IMR-90 (cell line): ENCODE data around the gene SIRPB1. TPM values are rescaled to one million over a fixed set of nuclear protein-coding genes. Genes with fewer than 3 reads are reported as not detected.

ENCODE experiments used
- ATAC-seq: fragments of 200-7000 bp; cut with Tn5 transposase; 2 replicates; pipeline ENCODE4 v1.9.1; 2020; ENCODE audit warnings: low read depth, mild to moderate bottlenecking, moderate library complexity
- BruUV-seq: library from RNA; stranded (reverse); fragments of 400-500 nt; replicated peaks from 2 replicates; lab custom pipeline; 2021; lab: Mats Ljungman, UMichigan
- CTCF ChIA-PET: fragments of 300-600 bp; formaldehyde crosslinking; extraction: SDS; loops from one replicate; lab custom pipeline; 2021; ENCODE audit warnings: antibody characterized with exemption; lab: Yijun Ruan, JAX
- POLR2A ChIA-PET: fragments of 300-600 bp; sonication (Branson Sonifier 250); formaldehyde crosslinking; loops from one replicate; lab custom pipeline; 2022; ENCODE audit warnings: antibody characterized with exemption; ENCODE audit not compliant: unreplicated experiment; lab: Charles Lee
- DNase-seq: peaks from one replicate; pipeline ENCODE4 v3.0.0; 2013
- H2AFZ ChIP-seq: replicated peaks from 2 replicates; pipeline ENCODE3; 2013; ENCODE audit warnings: low read length, mild to moderate bottlenecking; ENCODE audit not compliant: poor library complexity
- H2AK5ac ChIP-seq: 2 replicates; pipeline ENCODE4 v1.6.1; 2013; ENCODE audit warnings: low read depth, low read length, inconsistent platforms
- H2AK9ac ChIP-seq: replicated peaks from 2 replicates; pipeline ENCODE3; 2013; ENCODE audit warnings: mild to moderate bottlenecking, low read depth, low read length, moderate library complexity; ENCODE audit not compliant: poor library complexity
- H2BK120ac ChIP-seq: 2 replicates; pipeline ENCODE4 v1.6.1; 2013; ENCODE audit warnings: low read depth, low read length, inconsistent platforms
- H2BK15ac ChIP-seq: 3 replicates; pipeline ENCODE4 v1.6.1; 2013; ENCODE audit warnings: low read depth, low read length, inconsistent platforms
- H2BK20ac ChIP-seq: 2 replicates; pipeline ENCODE4 v1.6.1; 2013; ENCODE audit warnings: low read depth, mild to moderate bottlenecking, inconsistent platforms, low read length, moderate library complexity
- H2BK5ac ChIP-seq: 2 replicates; pipeline ENCODE4 v1.6.1; 2013; ENCODE audit warnings: mild to moderate bottlenecking, low read depth, low read length, inconsistent platforms; ENCODE audit not compliant: poor library complexity, severe bottlenecking
- H3K14ac ChIP-seq: replicated peaks from 2 replicates; pipeline ENCODE4 v1.6.1; 2013; ENCODE audit warnings: low read depth, low read length, inconsistent platforms
- H3K18ac ChIP-seq: 2 replicates; pipeline ENCODE4 v1.6.1; 2013; ENCODE audit warnings: low read depth, low read length, control low read depth
- H3K23ac ChIP-seq: 2 replicates; pipeline ENCODE4 v1.6.1; 2013; ENCODE audit warnings: low read depth, low read length, inconsistent platforms
- H3K27ac ChIP-seq: 2 replicates; pipeline ENCODE4 v1.5.1; 2013; ENCODE audit warnings: mild to moderate bottlenecking, control low read depth, low read length; ENCODE audit not compliant: insufficient read depth
- H3K27me3 ChIP-seq: 2 replicates; pipeline ENCODE4 v1.6.1; 2013; ENCODE audit warnings: low read length; ENCODE audit not compliant: control insufficient read depth, insufficient read depth
- H3K36me3 ChIP-seq: 2 replicates; pipeline ENCODE4 v1.6.1; 2013; ENCODE audit warnings: low read length, mixed read lengths; ENCODE audit not compliant: control insufficient read depth, insufficient read depth
- H3K4ac ChIP-seq: 2 replicates; pipeline ENCODE4 v1.6.1; 2013; ENCODE audit warnings: low read depth, low read length, inconsistent platforms
- H3K4me1 ChIP-seq: 2 replicates; pipeline ENCODE4 v1.6.1; 2013; ENCODE audit warnings: low read length, mixed read lengths; ENCODE audit not compliant: control insufficient read depth, insufficient read depth
- H3K4me2 ChIP-seq: 2 replicates; pipeline ENCODE4 v1.6.1; 2013; ENCODE audit warnings: low read depth, mild to moderate bottlenecking, control low read depth, low read length, moderate library complexity
- H3K4me3 ChIP-seq: 2 replicates; pipeline ENCODE4 v1.5.1; 2013; ENCODE audit warnings: low read depth, mild to moderate bottlenecking, control low read depth, low read length, moderate library complexity; ENCODE audit not compliant: insufficient read depth
- H3K56ac ChIP-seq: 2 replicates; pipeline ENCODE4 v1.6.1; 2013; ENCODE audit warnings: low read length, inconsistent platforms; ENCODE audit not compliant: insufficient read depth; ENCODE audit errors: extremely low read depth
- H3K79me1 ChIP-seq, 2 experiments: 2 replicates each; pipeline ENCODE4 v1.6.1; 2013; ENCODE audit warnings: low read length in 2 of 2, inconsistent platforms in 1 of 2, low read depth in 1 of 2
- H3K9ac ChIP-seq: 2 replicates; pipeline ENCODE4 v1.6.1; 2013; ENCODE audit warnings: low read depth, low read length, control low read depth
- H3K9me1 ChIP-seq: 2 replicates; pipeline ENCODE4 v1.6.1; 2013; ENCODE audit warnings: low read length, inconsistent platforms; ENCODE audit not compliant: insufficient read depth
- H3K9me3 ChIP-seq: 2 replicates; pipeline ENCODE4 v1.6.1; 2013; ENCODE audit warnings: low read length; ENCODE audit not compliant: control insufficient read depth, insufficient read depth
- H4K20me1 ChIP-seq: 2 replicates; pipeline ENCODE4 v1.6.1; 2013; ENCODE audit warnings: low read length, inconsistent platforms; ENCODE audit not compliant: insufficient read depth
- H4K5ac ChIP-seq: 2 replicates; pipeline ENCODE4 v1.6.1; 2013; ENCODE audit warnings: mild to moderate bottlenecking, low read depth, low read length, control low read depth
- H4K8ac ChIP-seq, 2 experiments: 2 replicates each; pipeline ENCODE4 v1.6.1; 2013; ENCODE audit warnings: low read depth in 2 of 2, low read length in 2 of 2, control low read depth in 1 of 2, inconsistent platforms in 1 of 2
- H4K91ac ChIP-seq: 2 replicates; pipeline ENCODE4 v1.6.1; 2013; ENCODE audit warnings: low read depth, low read length, inconsistent platforms; ENCODE audit not compliant: insufficient read depth
- BHLHE40 ChIP-seq: fragments of 150-350 bp; IDR thresholded peaks from 2 replicates; pipeline ENCODE4 v1.6.1; 2016; ENCODE audit warnings: mild to moderate bottlenecking, low read depth, low read length
- CEBPB ChIP-seq: IDR thresholded peaks from 2 replicates; pipeline ENCODE4 v1.6.1; 2012; ENCODE audit warnings: low read depth, low read length, improper control_type of control experiment
- CHD1 ChIP-seq: IDR thresholded peaks from 2 replicates; pipeline ENCODE4 v1.6.1; 2012; ENCODE audit warnings: low read depth, low read length, improper control_type of control experiment
- FOS ChIP-seq: fragments of 150-350 bp; IDR thresholded peaks from 2 replicates; pipeline ENCODE4 v1.6.1; 2016; ENCODE audit warnings: low read depth, low read length
- MAFK ChIP-seq: IDR thresholded peaks from 2 replicates; pipeline ENCODE4 v1.6.1; 2012; ENCODE audit warnings: low read depth, low read length, improper control_type of control experiment
- MAZ ChIP-seq: IDR thresholded peaks from 2 replicates; pipeline ENCODE4 v1.6.1; 2012; ENCODE audit warnings: low read depth, mild to moderate bottlenecking, low read length, improper control_type of control experiment, moderate library complexity, borderline replicate concordance
- MXI1 ChIP-seq: IDR thresholded peaks from 2 replicates; pipeline ENCODE4 v1.6.1; 2012; ENCODE audit warnings: low read depth, mild to moderate bottlenecking, low read length, moderate library complexity, borderline replicate concordance
- NFE2L2 ChIP-seq: fragments of 150-350 bp; IDR thresholded peaks from 2 replicates; pipeline ENCODE4 v1.6.1; 2016; ENCODE audit warnings: low read depth, mild to moderate bottlenecking, low read length
- POLR2A ChIP-seq: IDR thresholded peaks from 2 replicates; pipeline ENCODE4 v1.6.1; 2012; ENCODE audit warnings: mild to moderate bottlenecking, low read depth, low read length
- RAD21 ChIP-seq: IDR thresholded peaks from 2 replicates; pipeline ENCODE4 v1.6.1; 2012; ENCODE audit warnings: low read length, improper control_type of control experiment
- RCOR1 ChIP-seq: IDR thresholded peaks from 2 replicates; pipeline ENCODE4 v1.6.1; 2012; ENCODE audit warnings: mild to moderate bottlenecking, low read length, improper control_type of control experiment; ENCODE audit not compliant: insufficient replicate concordance
- RFX5 ChIP-seq: IDR thresholded peaks from 2 replicates; pipeline ENCODE4 v1.8.0; 2012; ENCODE audit warnings: low read depth, mild to moderate bottlenecking, low read length, moderate library complexity
- SMC3 ChIP-seq: fragments of 150-350 bp; IDR thresholded peaks from 2 replicates; pipeline ENCODE4 v1.6.1; 2016; ENCODE audit warnings: low read depth, mild to moderate bottlenecking, antibody characterized with exemption, low read length, moderate library complexity
- WGBS, 2 experiments: methylation state at CpG; one replicate each; pipeline versions ENCODE4 v1.1.5 to v1.1.7; 2013; ENCODE audit warnings: missing lambda C conversion rate in 2 of 2; ENCODE audit not compliant: insufficient read length in 1 of 2; ENCODE audit errors: extremely low coverage in 2 of 2; 5-methylcytosine and 5-hydroxymethylcytosine counted together
- dilution Hi-C: fragments of 300-500 bp; cut with HindIII; formaldehyde crosslinking; loops from one replicate; pipeline ENCODE4 v1.14.3; 2018; ENCODE audit warnings: low sequenced_read_pairs; ENCODE audit not compliant: unreplicated experiment
- in situ Hi-C: fragments of 300-500 bp; cut with MboI; formaldehyde crosslinking; loops from 3 replicates; pipeline ENCODE4 v1.14.3; 2019; ENCODE audit warnings: low sequenced_read_pairs, inconsistent platforms, mixed read lengths
- intact Hi-C: fragments of 100-400 bp; cut with micrococcal nuclease; formaldehyde crosslinking; loops from 2 replicates; pipeline ENCODE4 v1.10.0; 2022
- polyA plus RNA-seq, 3 experiments: library from polyadenylated mRNA; depleted of rRNA; stranded (reverse); fragments of >200 nt; gene quantifications; 2 replicates each; pipeline ENCODE4 v1.2.3, GENCODE V29; 2012; ENCODE audit warnings: low replicate concordance in 1 of 3
- total RNA-seq: library from RNA; depleted of rRNA; stranded (reverse); fragments of >200 nt; gene quantifications from 2 replicates; pipeline ENCODE4 v1.2.3, GENCODE V29; 2012
- TF ChIP-seq, protein P1 (sequence below): conservative IDR thresholded peaks from 2 replicates; pipeline ENCODE4 v1.5.1; 2012; ENCODE audit warnings: mild to moderate bottlenecking, low read depth, low read length, improper control_type of control experiment
- TF ChIP-seq, protein P2 (sequence below): fragments of 150-350 bp; IDR thresholded peaks from 2 replicates; pipeline ENCODE4 v1.6.1; 2016; ENCODE audit warnings: low read depth, mild to moderate bottlenecking, low read length, moderate library complexity, borderline replicate concordance
- TF ChIP-seq, protein P3 (sequence below): fragments of 150-350 bp; IDR thresholded peaks from 2 replicates; pipeline ENCODE4 v1.6.1; 2017; ENCODE audit warnings: mild to moderate bottlenecking, antibody characterized with exemption, low read length, low read depth

Gene SIRPB1
- total and polyA plus RNA-seq, 2 of the 4 experiments (the other 2 are of a cell fraction): 0.90 to 1.6 TPM

DNA sequence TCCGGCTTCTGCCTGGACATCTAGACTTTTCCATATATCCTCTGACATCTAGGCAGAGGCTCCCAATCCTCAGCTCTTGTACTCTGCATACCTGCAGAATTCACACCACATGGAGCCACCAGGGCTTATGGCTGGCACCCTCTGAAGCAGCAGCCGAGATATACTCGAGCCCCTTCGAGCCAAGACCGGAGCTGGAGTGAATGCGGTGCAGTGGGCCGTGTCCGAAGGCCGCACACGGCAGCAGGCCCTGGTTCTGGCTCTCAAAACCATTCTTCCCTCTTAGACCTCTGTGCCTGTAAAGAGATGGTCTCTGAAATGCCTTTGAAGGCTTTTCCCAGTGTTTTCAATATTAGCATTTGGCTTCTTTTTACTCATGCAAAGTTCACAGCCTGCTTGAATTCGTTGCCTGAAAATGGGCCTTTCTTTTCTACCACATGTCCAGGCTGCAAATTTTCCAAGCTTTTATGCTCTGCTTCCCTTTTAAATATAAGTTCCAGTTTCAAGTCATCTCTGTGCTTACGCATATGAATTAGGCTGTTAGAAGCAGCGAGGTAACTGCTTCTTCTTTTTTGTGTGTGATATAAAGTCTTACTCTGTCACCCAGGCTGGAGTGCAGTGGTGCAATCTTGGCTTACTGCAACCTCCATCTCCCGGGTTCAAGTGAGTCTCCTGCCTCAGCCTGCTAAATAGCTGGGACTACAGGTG, 3.8 kb upstream of the SIRPB1 start:
- H2AFZ ChIP-seq: no peak overlapping the region

More for the DNA sequence above, 3.8 kb upstream of the SIRPB1 start:
- no peak overlapping the region for H4K8ac ChIP-seq
- H3K27ac ChIP-seq: no peak overlapping the region
- no peak overlapping the region for H3K4me3 ChIP-seq
- CTCF ChIA-PET: interaction anchor here (0.5 kb wide), 1 partner anchor 598 kb away, joined by 5 read pairs; no protein-coding TSS in a partner anchor
- no peak overlapping the region for H2BK15ac ChIP-seq
- intact Hi-C loops (no loop called here), dilution Hi-C loops (no loop called here), in situ Hi-C loops (no loop called here)
- H2BK5ac ChIP-seq: no peak overlapping the region
- H3K9me1 ChIP-seq: no peaks in the 10 kb centered on the region
- TF ChIP-seq, protein P1, sequence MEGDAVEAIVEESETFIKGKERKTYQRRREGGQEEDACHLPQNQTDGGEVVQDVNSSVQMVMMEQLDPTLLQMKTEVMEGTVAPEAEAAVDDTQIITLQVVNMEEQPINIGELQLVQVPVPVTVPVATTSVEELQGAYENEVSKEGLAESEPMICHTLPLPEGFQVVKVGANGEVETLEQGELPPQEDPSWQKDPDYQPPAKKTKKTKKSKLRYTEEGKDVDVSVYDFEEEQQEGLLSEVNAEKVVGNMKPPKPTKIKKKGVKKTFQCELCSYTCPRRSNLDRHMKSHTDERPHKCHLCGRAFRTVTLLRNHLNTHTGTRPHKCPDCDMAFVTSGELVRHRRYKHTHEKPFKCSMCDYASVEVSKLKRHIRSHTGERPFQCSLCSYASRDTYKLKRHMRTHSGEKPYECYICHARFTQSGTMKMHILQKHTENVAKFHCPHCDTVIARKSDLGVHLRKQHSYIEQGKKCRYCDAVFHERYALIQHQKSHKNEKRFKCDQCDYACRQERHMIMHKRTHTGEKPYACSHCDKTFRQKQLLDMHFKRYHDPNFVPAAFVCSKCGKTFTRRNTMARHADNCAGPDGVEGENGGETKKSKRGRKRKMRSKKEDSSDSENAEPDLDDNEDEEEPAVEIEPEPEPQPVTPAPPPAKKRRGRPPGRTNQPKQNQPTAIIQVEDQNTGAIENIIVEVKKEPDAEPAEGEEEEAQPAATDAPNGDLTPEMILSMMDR: no peak
- TF ChIP-seq, protein P2, sequence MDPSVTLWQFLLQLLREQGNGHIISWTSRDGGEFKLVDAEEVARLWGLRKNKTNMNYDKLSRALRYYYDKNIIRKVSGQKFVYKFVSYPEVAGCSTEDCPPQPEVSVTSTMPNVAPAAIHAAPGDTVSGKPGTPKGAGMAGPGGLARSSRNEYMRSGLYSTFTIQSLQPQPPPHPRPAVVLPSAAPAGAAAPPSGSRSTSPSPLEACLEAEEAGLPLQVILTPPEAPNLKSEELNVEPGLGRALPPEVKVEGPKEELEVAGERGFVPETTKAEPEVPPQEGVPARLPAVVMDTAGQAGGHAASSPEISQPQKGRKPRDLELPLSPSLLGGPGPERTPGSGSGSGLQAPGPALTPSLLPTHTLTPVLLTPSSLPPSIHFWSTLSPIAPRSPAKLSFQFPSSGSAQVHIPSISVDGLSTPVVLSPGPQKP: no peak
- TF ChIP-seq BHLHE40 (no peak), RFX5 (no peak), FOS (no peak), MAFK (no peak), NFE2L2 (no peak), CEBPB (no peak), RCOR1 (no peak), MAZ (no peak), RAD21 (no peak), MXI1 (no peak), CHD1 (no peak), POLR2A (no peak), SMC3 (no peak)
- TF ChIP-seq, protein P3, sequence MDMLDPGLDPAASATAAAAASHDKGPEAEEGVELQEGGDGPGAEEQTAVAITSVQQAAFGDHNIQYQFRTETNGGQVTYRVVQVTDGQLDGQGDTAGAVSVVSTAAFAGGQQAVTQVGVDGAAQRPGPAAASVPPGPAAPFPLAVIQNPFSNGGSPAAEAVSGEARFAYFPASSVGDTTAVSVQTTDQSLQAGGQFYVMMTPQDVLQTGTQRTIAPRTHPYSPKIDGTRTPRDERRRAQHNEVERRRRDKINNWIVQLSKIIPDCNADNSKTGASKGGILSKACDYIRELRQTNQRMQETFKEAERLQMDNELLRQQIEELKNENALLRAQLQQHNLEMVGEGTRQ: no peak
- 0 out of 2 replicates have a peak, but pooled peaks cover 1% of the 10 kb centered on the region for H3K9me3 ChIP-seq
- H4K20me1 ChIP-seq: no peaks in the 10 kb centered on the region
- no peak overlapping the region for H2AK9ac ChIP-seq
- H3K4ac ChIP-seq: no peak overlapping the region
- no peak overlapping the region for H2BK20ac ChIP-seq
- POLR2A ChIA-PET: no interaction called here
- no peak overlapping the region for H3K14ac ChIP-seq
- H3K4me1 ChIP-seq: no peaks in the 10 kb centered on the region
- no peak overlapping the region for H3K18ac ChIP-seq
- no peak overlapping the region for H3K4me2 ChIP-seq
- peaks cover 1% of the 10 kb centered on the region for H3K27me3 ChIP-seq
- H3K56ac ChIP-seq: no peak overlapping the region
- ATAC-seq: no peak
- no peak for DNase-seq
- no peak overlapping the region for H3K9ac ChIP-seq
- no peak overlapping the region for H4K91ac ChIP-seq
- no peak overlapping the region for H2AK5ac ChIP-seq
- H2BK120ac ChIP-seq: no peak overlapping the region
- no peak overlapping the region for H3K23ac ChIP-seq
- H3K36me3 ChIP-seq: no peaks in the 10 kb centered on the region
- no peak overlapping the region for H4K5ac ChIP-seq
- BruUV-seq: no TSS peak
- no peaks in the 10 kb centered on the region for H3K79me1 ChIP-seq
- 74% methylated on average over 5 of the region's 14 CpGs; no CpG with 5 or more reads in 1 of the 2 experiments for WGBS, 2 experiments
